Ectodermal cell (in vitro differentiated cells): ENCODE measurements around the gene ASIC2.

Source experiments
- H3K27ac ChIP-seq: 2 replicates; pipeline ENCODE4 v1.7.0; 2013; ENCODE audit warnings: mild to moderate bottlenecking, low read depth, low read length; ENCODE audit not compliant: insufficient read depth, poor library complexity, severe bottlenecking
- H3K27me3 ChIP-seq: 2 replicates; pipeline ENCODE4 v1.7.0; 2013; ENCODE audit warnings: mild to moderate bottlenecking, low read length; ENCODE audit not compliant: insufficient read depth, control insufficient read depth, poor library complexity, severe bottlenecking
- H3K36me3 ChIP-seq: one replicate; pipeline ENCODE4 v1.7.0; 2013; ENCODE audit warnings: low read length; ENCODE audit not compliant: control insufficient read depth, insufficient read depth
- H3K4me1 ChIP-seq: one replicate; pipeline ENCODE4 v1.7.0; 2013; ENCODE audit warnings: low read length; ENCODE audit not compliant: control insufficient read depth, insufficient read depth
- H3K4me3 ChIP-seq: 2 replicates; pipeline ENCODE4 v1.7.0; 2013; ENCODE audit warnings: low read depth, low read length, control low read depth; ENCODE audit not compliant: insufficient read depth
- H3K9me3 ChIP-seq: 2 replicates; pipeline ENCODE4 v1.7.0; 2013; ENCODE audit warnings: mild to moderate bottlenecking, low read length, moderate library complexity; ENCODE audit not compliant: control insufficient read depth
- WGBS, 2 experiments: methylation state at CpG; one replicate each; pipeline ENCODE4 v1.1.7; 2013; ENCODE audit warnings: missing lambda C conversion rate in 2 of 2; 5-methylcytosine and 5-hydroxymethylcytosine counted together

ASIC2 gene

DNA sequence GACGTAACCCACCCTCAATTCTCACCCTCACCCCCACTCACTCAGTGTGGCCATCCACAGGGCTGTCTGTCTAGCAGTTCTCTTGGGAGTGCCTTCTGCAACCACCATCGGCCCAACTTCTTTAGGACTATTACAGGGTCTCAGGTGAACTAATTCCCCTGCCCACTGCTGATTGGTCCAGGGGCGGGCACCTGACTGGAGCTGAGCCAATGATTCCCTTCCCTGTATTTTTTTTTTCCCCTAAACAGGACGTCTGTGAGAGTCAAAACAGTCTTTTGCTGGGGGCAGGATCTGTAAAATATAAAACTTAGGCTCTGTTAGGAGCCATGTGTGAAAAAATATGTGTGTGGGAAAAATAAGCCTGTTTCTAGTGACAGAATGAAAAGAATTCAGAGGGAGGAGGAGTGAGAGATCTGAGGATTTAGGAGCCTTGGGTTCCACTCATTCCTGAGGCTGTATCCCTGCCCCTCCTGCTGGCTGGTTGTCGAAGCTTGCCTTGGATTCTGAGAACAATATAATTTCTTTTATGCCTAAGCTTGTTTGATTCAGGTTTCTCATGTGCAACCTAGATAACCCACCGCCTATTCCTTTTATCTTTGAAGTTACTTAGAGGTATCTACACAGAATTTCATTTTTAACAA, 186.4 kb downstream of the ASIC2 start:
- Histone ChIP-seq H3K9me3 (no peaks in the 10 kb centered on the region), H3K4me1 (no peaks in the 10 kb centered on the region), H3K27ac (no peak overlapping the region), H3K27me3 (no peaks in the 10 kb centered on the region), H3K36me3 (no peaks in the 10 kb centered on the region), H3K4me3 (no peak overlapping the region)
- WGBS, 2 experiments, result 84 to 90% methylated on average over 6 of the region's 6 CpGs

DNA sequence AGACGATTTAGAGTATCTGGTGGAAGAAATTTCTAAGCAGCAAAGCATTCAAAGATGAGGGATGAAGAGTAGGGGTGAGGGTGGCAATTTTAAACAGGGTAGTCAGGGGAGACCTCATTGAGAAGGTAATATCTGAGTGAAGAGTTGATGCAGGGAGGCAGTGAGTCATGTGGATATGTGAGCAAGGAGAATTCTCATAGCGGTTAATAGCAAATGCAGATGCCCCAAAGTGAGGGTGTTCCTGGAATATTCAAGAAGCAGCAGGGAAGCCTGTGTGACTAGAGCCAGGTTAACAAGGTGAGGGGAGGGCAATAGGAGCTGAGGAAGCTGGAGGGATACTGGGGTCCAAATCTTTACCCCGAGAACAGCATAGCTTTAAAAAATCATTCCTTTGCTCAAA, 187.2 kb downstream of the ASIC2 start:
- no peaks in the 10 kb centered on the region for H3K36me3 ChIP-seq
- WGBS, 2 experiments, result 87 to 95% methylated on average over 3 of the region's 3 CpGs
- H3K27me3 ChIP-seq, result no peaks in the 10 kb centered on the region

DNA sequence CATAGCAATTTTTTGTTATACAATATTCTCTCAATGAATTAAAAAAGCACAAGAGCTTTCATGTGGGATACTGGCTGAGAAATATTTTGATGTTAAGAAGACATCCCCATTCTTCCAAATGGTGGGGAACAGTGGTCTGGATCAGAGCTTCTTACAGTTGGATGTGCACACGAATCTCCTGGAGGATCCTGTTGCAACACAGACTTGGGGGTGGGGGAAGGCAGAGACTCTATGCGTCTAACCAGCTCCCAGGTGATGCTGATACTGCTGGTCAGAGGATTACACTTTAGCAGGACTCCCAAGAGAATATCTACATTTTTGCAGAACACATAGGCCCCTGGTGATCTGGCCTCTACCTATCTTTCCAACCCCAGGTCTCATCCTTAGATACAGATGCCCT, 193.2 kb downstream of the ASIC2 start:
- 83 to 89% methylated on average over 2 of the region's 2 CpGs for WGBS, 2 experiments

More for the DNA sequence above, 187.2 kb downstream of the ASIC2 start:
- Histone ChIP-seq H3K4me3 (no peak overlapping the region), H3K4me1 (no peaks in the 10 kb centered on the region), H3K9me3 (no peaks in the 10 kb centered on the region), H3K27ac (no peak overlapping the region)

DNA sequence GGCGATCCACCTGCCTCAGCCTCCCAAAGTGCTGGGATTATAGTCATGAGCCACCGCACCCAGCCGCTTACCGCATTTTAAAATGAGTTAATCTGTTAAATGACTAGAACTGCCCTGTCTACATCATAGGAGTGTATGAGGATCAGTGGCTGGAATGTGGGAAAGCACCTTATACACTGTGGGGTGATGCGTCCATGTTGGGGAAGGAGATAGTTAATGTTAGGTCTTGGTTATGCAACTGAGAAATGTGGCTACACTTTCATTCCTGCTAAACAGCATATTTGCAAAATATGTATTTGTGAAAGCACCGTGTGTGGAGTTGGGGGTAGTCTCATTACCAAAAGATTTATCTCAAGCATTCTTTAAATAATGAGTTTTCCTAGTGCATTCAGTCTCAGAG, 193.8 kb downstream of the ASIC2 start:
- no peak overlapping the region for H3K4me3 ChIP-seq
- WGBS, 2 experiments, result 80 to 82% methylated on average over 5 of the region's 6 CpGs
- no peaks in the 10 kb centered on the region for H3K27me3 ChIP-seq
- H3K4me1 ChIP-seq, result no peaks in the 10 kb centered on the region
- no peak overlapping the region for H3K27ac ChIP-seq
- no peaks in the 10 kb centered on the region for H3K9me3 ChIP-seq
- no peaks in the 10 kb centered on the region for H3K36me3 ChIP-seq

More for the DNA sequence above, 193.2 kb downstream of the ASIC2 start:
- H3K4me3 ChIP-seq, result no peak overlapping the region
- H3K9me3 ChIP-seq, result no peaks in the 10 kb centered on the region
- H3K27me3 ChIP-seq, result no peaks in the 10 kb centered on the region
- no peak overlapping the region for H3K27ac ChIP-seq
- no peaks in the 10 kb centered on the region for H3K4me1 ChIP-seq
- H3K36me3 ChIP-seq, result no peaks in the 10 kb centered on the region

DNA sequence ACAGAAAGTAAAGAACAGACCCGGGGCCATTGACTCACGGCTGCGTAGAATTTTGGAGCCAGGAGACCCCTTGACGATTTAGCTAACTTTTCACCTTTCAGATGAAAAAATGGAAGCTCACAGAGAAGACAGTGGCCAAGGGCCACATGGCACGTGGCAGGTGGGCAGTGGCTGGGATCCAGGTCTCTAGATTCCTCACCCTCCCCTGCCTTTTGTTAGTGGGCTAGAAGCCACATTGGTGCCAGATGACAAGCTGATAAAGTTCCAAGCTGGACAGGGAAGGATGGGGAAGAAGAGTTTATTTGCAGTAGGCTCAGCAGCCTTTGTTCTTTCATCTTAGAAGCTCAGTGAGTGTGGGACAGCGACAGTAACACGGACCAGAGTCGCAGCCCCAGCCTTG, 195.7 kb downstream of the ASIC2 start:
- H3K27me3 ChIP-seq, result no peaks in the 10 kb centered on the region
- no peaks in the 10 kb centered on the region for H3K36me3 ChIP-seq
- H3K27ac ChIP-seq, result no peak overlapping the region
- no peaks in the 10 kb centered on the region for H3K4me1 ChIP-seq
- H3K9me3 ChIP-seq, result no peaks in the 10 kb centered on the region
- 91 to 93% methylated on average over 8 of the region's 8 CpGs for WGBS, 2 experiments
- H3K4me3 ChIP-seq, result no peak overlapping the region

DNA sequence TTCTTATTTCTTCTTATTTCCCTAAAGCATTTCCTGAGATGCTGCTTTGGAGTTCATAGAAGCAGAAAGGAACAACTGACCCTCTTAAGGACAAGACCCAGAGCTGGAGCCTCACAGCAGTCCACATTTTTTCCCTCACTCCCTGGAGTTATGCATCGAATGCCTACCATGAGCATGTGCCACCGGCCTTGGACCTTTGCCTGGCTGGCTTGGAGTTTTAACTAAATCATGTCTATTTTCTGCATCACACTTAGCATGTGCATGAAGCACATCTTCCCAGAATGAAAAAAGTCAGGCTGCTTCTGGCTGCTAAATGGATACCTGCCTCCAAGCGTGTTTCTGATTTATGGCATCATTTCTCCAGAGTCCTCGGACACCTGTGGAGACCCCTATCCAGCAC, 196.9 kb downstream of the ASIC2 start:
- WGBS, 2 experiments, result 91 to 92% methylated on average over 4 of the region's 4 CpGs
- no peaks in the 10 kb centered on the region for H3K36me3 ChIP-seq
- no peaks in the 10 kb centered on the region for H3K9me3 ChIP-seq
- no peaks in the 10 kb centered on the region for H3K4me1 ChIP-seq
- H3K27me3 ChIP-seq, result no peaks in the 10 kb centered on the region
- H3K4me3 ChIP-seq, result no peak overlapping the region
- no peak overlapping the region for H3K27ac ChIP-seq

DNA sequence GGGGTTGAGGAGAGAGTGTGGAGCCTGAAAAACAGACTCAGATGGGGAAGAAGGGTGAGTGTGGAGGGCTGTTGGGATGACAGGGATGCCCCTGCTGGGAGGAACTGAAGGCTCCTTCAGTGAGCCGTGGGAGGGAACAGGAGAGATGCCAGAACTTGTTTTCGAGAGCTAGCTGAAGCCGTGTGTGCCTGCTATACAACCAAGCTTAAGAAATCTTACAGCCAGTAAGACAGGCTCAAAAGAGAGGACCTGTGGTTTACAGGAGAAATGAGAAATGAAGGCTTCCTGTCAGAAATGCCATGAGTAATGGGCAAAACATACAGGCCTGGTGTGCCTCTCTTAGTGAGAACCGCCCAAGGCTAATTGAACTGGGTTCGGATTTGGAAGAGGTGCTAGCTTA, 201.8 kb downstream of the ASIC2 start:
- H3K27me3 ChIP-seq, result no peaks in the 10 kb centered on the region
- H3K4me1 ChIP-seq, result no peaks in the 10 kb centered on the region
- H3K9me3 ChIP-seq, result no peaks in the 10 kb centered on the region
- no peak overlapping the region for H3K27ac ChIP-seq
- no peaks in the 10 kb centered on the region for H3K36me3 ChIP-seq
- no peak overlapping the region for H3K4me3 ChIP-seq
- WGBS, 2 experiments, result 58 to 61% methylated on average over 5 of the region's 5 CpGs

DNA sequence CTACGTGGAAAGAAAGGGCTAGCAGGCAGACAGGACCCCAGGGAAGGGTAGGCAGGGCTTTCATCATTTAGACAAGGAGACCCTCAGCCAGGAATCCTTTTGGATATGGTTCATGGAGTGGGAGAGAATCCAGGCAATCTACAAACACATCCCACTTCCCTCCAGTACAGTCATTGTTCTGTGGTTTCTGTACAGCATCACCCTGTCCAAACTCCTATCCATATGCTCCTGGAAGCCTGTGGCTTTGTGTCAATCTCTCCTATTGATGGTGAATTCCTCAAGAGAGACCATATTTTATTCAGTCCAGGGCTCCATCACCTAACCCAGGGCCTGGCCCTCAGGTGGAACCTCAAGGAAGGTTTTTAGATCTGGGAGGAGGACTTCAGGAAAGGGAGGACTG, 202.3 kb downstream of the ASIC2 start:
- WGBS, 2 experiments, result 78 to 94% methylated on average over 1 of the region's 1 CpG
- H3K9me3 ChIP-seq, result no peaks in the 10 kb centered on the region
- H3K27me3 ChIP-seq, result no peaks in the 10 kb centered on the region
- no peak overlapping the region for H3K4me3 ChIP-seq
- no peaks in the 10 kb centered on the region for H3K4me1 ChIP-seq
- H3K36me3 ChIP-seq, result no peaks in the 10 kb centered on the region
- no peak overlapping the region for H3K27ac ChIP-seq

DNA sequence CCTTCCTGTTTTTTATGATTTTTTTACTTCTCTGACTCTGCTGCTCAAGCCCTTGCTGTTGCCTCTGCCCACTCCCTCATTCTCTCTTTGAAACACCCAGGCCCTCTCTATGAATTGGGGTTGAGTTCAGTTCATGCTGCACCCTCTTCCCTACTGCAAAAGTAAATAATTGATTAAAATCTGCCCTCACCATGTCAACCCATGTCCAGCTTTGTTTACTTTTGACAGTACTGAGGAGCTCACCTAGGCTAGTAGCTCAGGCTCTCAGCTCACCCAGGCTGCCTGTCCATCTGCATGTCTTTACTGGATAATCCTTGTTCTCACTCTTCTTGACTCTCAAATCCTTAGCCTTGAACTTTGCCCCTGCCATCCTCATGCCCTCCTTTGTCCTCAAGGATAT, 206.2 kb downstream of the ASIC2 start:
- Histone ChIP-seq H3K36me3 (no peaks in the 10 kb centered on the region), H3K9me3 (no peaks in the 10 kb centered on the region), H3K4me1 (no peaks in the 10 kb centered on the region), H3K27ac (no peak overlapping the region), H3K4me3 (no peak overlapping the region), H3K27me3 (no peaks in the 10 kb centered on the region)

DNA sequence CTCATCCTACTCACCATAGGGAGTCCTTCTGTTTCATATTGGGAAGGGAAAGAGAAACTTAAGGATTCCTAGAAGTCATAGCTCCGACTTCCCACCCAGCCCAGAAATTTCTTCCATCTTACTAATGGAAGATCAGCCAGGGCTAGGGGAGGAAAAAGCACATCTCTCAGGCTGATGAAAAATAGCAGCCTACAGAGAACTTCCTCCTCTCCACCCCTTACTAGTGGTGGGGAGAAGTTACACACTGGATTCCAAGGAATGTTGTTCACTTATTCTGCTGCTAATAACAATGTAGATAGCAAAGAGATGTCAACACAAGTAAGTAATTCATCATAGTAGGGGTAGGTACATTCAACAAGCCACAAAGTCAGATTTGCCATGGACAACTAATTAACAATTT, 207.1 kb downstream of the ASIC2 start:
- Histone ChIP-seq H3K27me3 (no peaks in the 10 kb centered on the region), H3K27ac (no peak overlapping the region), H3K4me3 (no peak overlapping the region), H3K9me3 (no peaks in the 10 kb centered on the region), H3K4me1 (no peaks in the 10 kb centered on the region), H3K36me3 (no peaks in the 10 kb centered on the region)
- WGBS, 2 experiments, result 83 to 100% methylated on average over 1 of the region's 1 CpG

DNA sequence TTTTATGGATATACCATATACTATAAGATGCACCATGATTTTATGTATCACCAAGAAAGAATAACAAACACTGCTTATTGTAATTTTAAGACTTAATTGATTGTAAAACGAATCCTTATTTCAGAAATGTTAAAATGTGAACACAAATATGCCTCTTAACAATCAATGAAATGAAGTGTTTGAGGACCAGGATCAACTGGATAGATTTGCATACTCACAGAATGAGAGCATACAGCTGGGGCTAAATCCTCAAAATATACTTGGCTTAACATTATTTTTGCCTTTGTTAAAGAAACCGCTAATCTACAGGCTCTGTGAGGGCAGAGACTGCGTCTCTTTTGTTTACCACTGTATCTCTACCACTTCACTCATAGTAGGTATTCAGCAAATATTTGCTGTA, 207.8 kb downstream of the ASIC2 start:
- Histone ChIP-seq H3K27ac (no peak overlapping the region), H3K9me3 (no peaks in the 10 kb centered on the region), H3K4me3 (no peak overlapping the region), H3K36me3 (no peaks in the 10 kb centered on the region), H3K4me1 (no peaks in the 10 kb centered on the region), H3K27me3 (no peaks in the 10 kb centered on the region)
- 89 to 100% methylated on average over 1 to 3 of the region's 3 CpGs for WGBS, 2 experiments
